OCI-LY7 (cell line): ENCODE measurements around the gene INSRR. TPM values are rescaled to one million over a fixed set of nuclear protein-coding genes. Genes with fewer than 3 reads are reported as not detected.

Experiments
- BruUV-seq: library from RNA; stranded (reverse); fragments of 400-500 nt; replicated peaks from 2 replicates; lab custom pipeline; 2021; lab: Mats Ljungman, UMichigan
- CTCF ChIA-PET: fragments of 300-600 bp; sonication (Branson Sonifier 250); formaldehyde crosslinking; loops from one replicate; lab custom pipeline; 2022; ENCODE audit warnings: antibody characterized with exemption; ENCODE audit not compliant: unreplicated experiment; lab: Charles Lee
- POLR2A ChIA-PET: fragments of 300-600 bp; sonication (Branson Sonifier 250); formaldehyde crosslinking; loops from one replicate; lab custom pipeline; 2022; ENCODE audit warnings: antibody characterized with exemption; lab: Charles Lee
- DNase-seq: peaks from one replicate; pipeline ENCODE4 v3.0.0-alpha.2; 2015; ENCODE audit warnings: low spot score
- H2AFZ ChIP-seq: fragments of 200-600 bp; sonication (generic), shearing (Covaris generic); 2 replicates; pipeline ENCODE4 v1.6.1; 2014; ENCODE audit warnings: mild to moderate bottlenecking, antibody characterized with exemption, low read length, moderate library complexity
- H3K27ac ChIP-seq: fragments of 200-600 bp; sonication (generic); 2 replicates; pipeline ENCODE4 v1.5.1; 2014; ENCODE audit warnings: mixed run types, low read depth, mild to moderate bottlenecking, moderate library complexity, low read length, inconsistent platforms; ENCODE audit not compliant: poor library complexity, severe bottlenecking
- H3K36me3 ChIP-seq: fragments of 200-600 bp; sonication (generic); 2 replicates; pipeline ENCODE4 v1.6.1; 2014; ENCODE audit warnings: mild to moderate bottlenecking, antibody characterized with exemption, low read length, moderate library complexity, mixed read lengths; ENCODE audit not compliant: insufficient read depth
- H3K4me1 ChIP-seq: fragments of 200-600 bp; sonication (generic); 2 replicates; pipeline ENCODE4 v1.5.1; 2014; ENCODE audit warnings: mild to moderate bottlenecking, low read length; ENCODE audit not compliant: insufficient read depth, poor library complexity, severe bottlenecking
- H3K4me2 ChIP-seq: fragments of 200-600 bp; sonication (generic); 2 replicates; pipeline ENCODE4 v1.6.1; 2014; ENCODE audit warnings: mild to moderate bottlenecking, low read length
- H3K4me3 ChIP-seq: fragments of 200-600 bp; sonication (generic); 2 replicates; pipeline ENCODE4 v1.5.1; 2014; ENCODE audit warnings: mild to moderate bottlenecking, low read depth, low read length; ENCODE audit not compliant: poor library complexity, severe bottlenecking
- H3K79me2 ChIP-seq: fragments of 200-600 bp; sonication (generic); 2 replicates; pipeline ENCODE4 v1.6.1; 2016; ENCODE audit warnings: low read depth, mild to moderate bottlenecking, low read length, moderate library complexity, mixed read lengths; ENCODE audit not compliant: insufficient read depth
- H3K9me2 ChIP-seq: fragments of 200-600 bp; sonication (generic); 2 replicates; pipeline ENCODE4 v1.6.1; 2016; ENCODE audit warnings: mild to moderate bottlenecking, low read length, mixed read lengths; ENCODE audit not compliant: insufficient read depth
- H3K9me3 ChIP-seq: fragments of 200-600 bp; sonication (generic); 2 replicates; pipeline ENCODE4 v1.6.1; 2014; ENCODE audit warnings: mild to moderate bottlenecking, mixed run types, low read length, mixed read lengths
- H4K20me1 ChIP-seq: fragments of 200-600 bp; sonication (generic); 2 replicates; pipeline ENCODE4 v1.6.1; 2014; ENCODE audit warnings: mild to moderate bottlenecking, antibody characterized with exemption, low read length, moderate library complexity, mixed read lengths; ENCODE audit not compliant: insufficient read depth
- CTCF ChIP-seq: fragments of 200-600 bp; sonication (generic); conservative IDR thresholded peaks from 2 replicates; pipeline ENCODE4 v1.5.1; 2014; ENCODE audit warnings: mild to moderate bottlenecking, antibody characterized with exemption, low read length, moderate library complexity, mixed read lengths
- EZH2phosphoT487 ChIP-seq: fragments of 200-600 bp; sonication (generic); IDR thresholded peaks from 2 replicates; pipeline ENCODE4 v1.6.1; 2018; ENCODE audit warnings: low read depth, borderline replicate concordance, mild to moderate bottlenecking, mixed run types, antibody characterized with exemption, low read length, moderate library complexity, mixed read lengths
- intact Hi-C: fragments of 100-400 bp; cut with micrococcal nuclease; formaldehyde crosslinking; loops from one replicate; pipeline ENCODE4 v1.10.0; 2022; ENCODE audit not compliant: unreplicated experiment
- total RNA-seq, 2 experiments: library from RNA; depleted of rRNA in 1 of 2; stranded (reverse); fragments of >200 nt in 1 of 2; shearing (Covaris generic) in 1 of 2; gene quantifications; 2 replicates each; pipeline ENCODE4 v1.2.3, GENCODE V29; 2014 to 2022

The INSRR gene
- total RNA-seq, 2 experiments from 2014 or later: not detected

DNA sequence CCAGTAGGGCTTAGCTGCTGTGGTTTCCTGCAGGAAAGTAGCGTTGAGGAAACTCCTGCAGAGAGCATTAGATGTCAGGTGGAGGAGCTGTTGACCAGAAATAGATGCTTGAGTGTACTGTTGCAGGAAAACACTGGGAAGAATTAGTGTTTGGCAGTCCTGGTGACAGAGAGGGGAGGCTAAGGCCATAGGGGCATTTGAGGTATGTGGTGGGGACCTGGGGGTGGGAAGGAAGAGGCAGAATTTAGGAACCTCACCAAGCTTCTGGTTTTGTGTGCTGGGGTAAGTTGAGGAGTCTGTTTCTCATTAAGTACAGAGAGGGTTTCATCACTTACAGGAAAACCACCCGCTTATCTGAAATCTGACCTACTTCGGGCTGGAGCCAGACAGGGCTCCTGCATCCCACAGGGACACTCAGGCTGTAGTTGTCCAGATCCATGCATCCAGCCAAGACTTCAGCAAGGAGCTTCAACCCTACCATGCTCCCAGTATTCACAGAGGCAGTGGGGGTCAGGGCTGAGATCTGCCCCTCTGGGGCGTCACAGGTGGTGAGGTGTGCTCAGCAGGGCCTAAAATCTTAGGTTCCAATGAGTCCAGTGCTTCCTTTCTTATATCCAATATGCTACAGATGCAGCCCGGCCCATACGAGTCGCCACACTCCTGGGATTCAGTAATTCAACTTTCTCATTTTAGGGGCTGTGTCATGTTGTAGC is 57.4 kb downstream of the INSRR start:
- DNase-seq: no peak
- Histone ChIP-seq H3K36me3 (peaks cover 57% of the 10 kb centered on the region), H3K9me3 (no peaks in the 10 kb centered on the region), H3K27ac (no peak overlapping the region), H3K4me1 (peaks cover under 1% of the 10 kb centered on the region), H3K9me2 (no peaks in the 10 kb centered on the region), H4K20me1 (0 out of 2 replicates have a peak, but pooled peaks cover 4% of the 10 kb centered on the region), H3K4me3 (no peak overlapping the region), H3K79me2 (no peaks in the 10 kb centered on the region), H3K4me2 (no peak overlapping the region), H2AFZ (no peak overlapping the region)
- TF ChIP-seq CTCF (no peak), EZH2phosphoT487 (no peak)
- ChIA-PET CTCF (no interaction called here), POLR2A (interaction anchor here (1.1 kb wide), 1 partner anchor 11 kb away, joined by 3 read pairs; no protein-coding TSS in a partner anchor)
- intact Hi-C loops: no loop called here
- no TSS peak for BruUV-seq

DNA sequence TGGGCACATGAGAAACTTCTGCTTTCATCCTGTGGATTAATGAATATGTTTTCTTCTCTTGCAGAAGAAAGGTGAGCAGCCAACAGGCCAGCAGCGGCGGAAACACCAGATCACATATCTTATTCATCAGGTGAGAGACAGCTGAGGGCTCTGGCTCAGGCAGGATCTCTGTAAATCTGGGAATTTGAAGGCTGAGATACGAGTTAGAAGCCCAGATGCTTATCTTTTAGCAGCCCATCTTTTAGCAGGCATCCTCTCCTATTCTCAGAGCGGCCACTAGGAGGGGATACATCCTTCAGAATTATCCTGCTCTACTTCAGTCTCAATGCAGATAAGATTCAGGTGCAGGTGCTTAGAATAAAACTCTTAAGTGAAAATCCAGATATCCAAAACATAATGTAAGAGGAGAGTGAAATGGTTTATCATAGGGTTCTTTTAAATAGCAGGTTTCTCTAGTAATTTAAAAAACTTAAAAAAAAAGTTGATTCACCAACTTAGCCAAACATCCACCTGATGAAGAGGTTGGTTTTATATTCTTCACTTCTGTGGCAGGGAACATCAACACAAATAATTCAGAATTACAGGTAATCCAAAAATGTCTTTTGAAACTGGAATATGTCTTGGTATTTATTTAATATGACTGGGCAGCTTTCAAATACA is 61.6 kb downstream of the INSRR start:
- intact Hi-C loops: loop anchor here (1.0 to 10.0 kb wide), 4 partner anchors 40 to 113 kb away; partner anchors contain the start of gene NTRK1
- Histone ChIP-seq H3K79me2 (no peaks in the 10 kb centered on the region), H3K4me2 (no peak overlapping the region), H4K20me1 (0 out of 2 replicates have a peak, but pooled peaks cover 4% of the 10 kb centered on the region), H3K27ac (no peak overlapping the region), H2AFZ (no peak overlapping the region), H3K4me3 (no peak overlapping the region), H3K4me1 (peaks cover 15% of the 10 kb centered on the region), H3K9me2 (no peaks in the 10 kb centered on the region), H3K36me3 (peaks cover 97% of the 10 kb centered on the region), H3K9me3 (no peaks in the 10 kb centered on the region)
- ChIA-PET POLR2A (interaction anchor here (0.6 to 0.9 kb wide), 2 partner anchors 27 to 57 kb away, joined by 3 read pairs; no protein-coding TSS in a partner anchor), CTCF (interaction anchor here (1.0 kb wide), 1 partner anchor 16 kb away, joined by 3 read pairs; no protein-coding TSS in a partner anchor)
- peak; percentile 61 for DNase-seq
- no peak for TF ChIP-seq EZH2phosphoT487
- peak; percentile 94 for TF ChIP-seq CTCF
- BruUV-seq: no TSS peak
